K562 (cell line): ENCODE data around the gene SIDT2. TPM values are rescaled to one million over a fixed set of nuclear protein-coding genes. Genes with fewer than 3 reads are reported as not detected.

Source experiments
- ARID2 ChIP-seq: fragments of 450-650 bp; IDR thresholded peaks from 2 replicates; pipeline ENCODE4 v1.6.1; 2017; ENCODE audit warnings: antibody characterized with exemption, mild to moderate bottlenecking
- ATF7 ChIP-seq: fragments of 450-650 bp; IDR thresholded peaks from 2 replicates; pipeline ENCODE4 v1.7.1; 2014; ENCODE audit warnings: mild to moderate bottlenecking, moderate library complexity
- HCFC1 ChIP-seq: IDR thresholded peaks from 2 replicates; pipeline ENCODE4 v1.6.1; 2012; ENCODE audit warnings: low read depth, low read length, improper control_type of control experiment
- HIVEP1 ChIP-seq: fragments of 250-450 bp; sonication (Bioruptor Pico); IDR thresholded peaks from 2 replicates; pipeline ENCODE4 v1.4.0; 2020; ENCODE audit warnings: mild to moderate bottlenecking
- PTRF ChIP-seq: fragments of 450-650 bp; IDR thresholded peaks from 2 replicates; pipeline ENCODE4 v1.6.1; 2016; ENCODE audit warnings: mild to moderate bottlenecking, missing genetic modification characterization, missing compliant biosample characterization
- SNIP1 ChIP-seq: fragments of 450-650 bp; IDR thresholded peaks from 2 replicates; pipeline ENCODE4 v1.7.1; 2017; ENCODE audit warnings: low read depth, mild to moderate bottlenecking
- ZNF311 ChIP-seq: fragments of 250-450 bp; sonication (Bioruptor Pico); IDR thresholded peaks from 2 replicates; pipeline ENCODE4 v1.4.0; 2020; ENCODE audit warnings: mild to moderate bottlenecking, moderate library complexity
- ZNF707 ChIP-seq: fragments of 250-450 bp; sonication (Bioruptor Pico); conservative IDR thresholded peaks from 2 replicates; pipeline ENCODE4 v1.8.0; 2022; ENCODE audit warnings: inconsistent platforms, mild to moderate bottlenecking, moderate library complexity
- polyA plus RNA-seq, 8 experiments: library from polyadenylated mRNA; depleted of rRNA in 4 of 8; stranded (reverse) in 5 of 8; unstranded in 3 of 8; fragments of >200 nt; fragmentation: Nextera tagmentation in 2 of 8; fragmentation: Illumina TruSeq in 1 of 8; extraction: Ambion mirVana in 2 of 8; extraction: Trizol in 1 of 8; gene quantifications; 2 replicates each; pipeline versions ENCODE4 v1.2.1 to v1.2.3, GENCODE V29; 2011 to 2014; ENCODE audit warnings: inconsistent platforms in 1 of 8, missing spikeins in 1 of 8
- total RNA-seq, 7 experiments: library from RNA; depleted of rRNA in 6 of 7; stranded (reverse); fragments of >200 nt in 6 of 7; fragmentation: Illumina TruSeq in 2 of 7; extraction: Trizol in 2 of 7; gene quantifications; 2 replicates each; pipeline versions ENCODE4 v1.2.1 to v1.2.3, GENCODE V29; 2011 to 2021; ENCODE audit warnings: low replicate concordance in 1 of 7
- TF ChIP-seq, protein P1 (sequence below), 2 experiments: fragments of 450-650 bp; formaldehyde crosslinking in 1 of 2; IDR thresholded peaks; 2 replicates each; pipeline versions ENCODE4 v1.4.0 to v1.6.1; 2014 to 2020; ENCODE audit warnings: mild to moderate bottlenecking in 2 of 2, borderline replicate concordance in 1 of 2, low read depth in 1 of 2
- TF ChIP-seq, protein P2 (sequence below), 3 experiments: fragments of 200-800 bp in 1 of 3; fragments of 250-450 bp in 1 of 3; fragments of 450-650 bp in 1 of 3; sonication (Bioruptor Pico) in 1 of 3; sonication (Bioruptor generic) in 1 of 3; formaldehyde crosslinking in 1 of 3; IDR thresholded peaks; 2 replicates each; pipeline versions ENCODE4 v1.6.1 to v1.8.0; 2016 to 2022; ENCODE audit warnings: mild to moderate bottlenecking in 2 of 3, missing genetic modification characterization in 2 of 3, missing compliant biosample characterization in 1 of 3, moderate library complexity in 1 of 3

Gene SIDT2
- total and polyA plus RNA-seq, 9 of the 15 experiments (the other 6 are each of a cell fraction or from before 2014, with no cell fraction given), result 2.4 to 20.2 (median 6.5) TPM

DNA sequence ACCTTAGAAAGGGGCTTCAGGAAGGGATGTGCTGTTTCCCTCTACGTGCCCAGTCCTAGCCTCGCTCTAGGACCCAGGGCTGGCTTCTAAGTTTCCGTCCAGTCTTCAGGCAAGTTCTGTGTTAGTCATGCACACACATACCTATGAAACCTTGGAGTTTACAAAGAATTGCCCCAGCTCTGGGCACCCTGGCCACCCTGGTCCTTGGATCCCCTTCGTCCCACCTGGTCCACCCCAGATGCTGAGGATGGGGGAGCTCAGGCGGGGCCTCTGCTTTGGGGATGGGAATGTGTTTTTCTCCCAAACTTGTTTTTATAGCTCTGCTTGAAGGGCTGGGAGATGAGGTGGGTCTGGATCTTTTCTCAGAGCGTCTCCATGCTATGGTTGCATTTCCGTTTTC lies 18.5 kb downstream of the SIDT2 start (continued):
- TF ChIP-seq, protein P1, sequence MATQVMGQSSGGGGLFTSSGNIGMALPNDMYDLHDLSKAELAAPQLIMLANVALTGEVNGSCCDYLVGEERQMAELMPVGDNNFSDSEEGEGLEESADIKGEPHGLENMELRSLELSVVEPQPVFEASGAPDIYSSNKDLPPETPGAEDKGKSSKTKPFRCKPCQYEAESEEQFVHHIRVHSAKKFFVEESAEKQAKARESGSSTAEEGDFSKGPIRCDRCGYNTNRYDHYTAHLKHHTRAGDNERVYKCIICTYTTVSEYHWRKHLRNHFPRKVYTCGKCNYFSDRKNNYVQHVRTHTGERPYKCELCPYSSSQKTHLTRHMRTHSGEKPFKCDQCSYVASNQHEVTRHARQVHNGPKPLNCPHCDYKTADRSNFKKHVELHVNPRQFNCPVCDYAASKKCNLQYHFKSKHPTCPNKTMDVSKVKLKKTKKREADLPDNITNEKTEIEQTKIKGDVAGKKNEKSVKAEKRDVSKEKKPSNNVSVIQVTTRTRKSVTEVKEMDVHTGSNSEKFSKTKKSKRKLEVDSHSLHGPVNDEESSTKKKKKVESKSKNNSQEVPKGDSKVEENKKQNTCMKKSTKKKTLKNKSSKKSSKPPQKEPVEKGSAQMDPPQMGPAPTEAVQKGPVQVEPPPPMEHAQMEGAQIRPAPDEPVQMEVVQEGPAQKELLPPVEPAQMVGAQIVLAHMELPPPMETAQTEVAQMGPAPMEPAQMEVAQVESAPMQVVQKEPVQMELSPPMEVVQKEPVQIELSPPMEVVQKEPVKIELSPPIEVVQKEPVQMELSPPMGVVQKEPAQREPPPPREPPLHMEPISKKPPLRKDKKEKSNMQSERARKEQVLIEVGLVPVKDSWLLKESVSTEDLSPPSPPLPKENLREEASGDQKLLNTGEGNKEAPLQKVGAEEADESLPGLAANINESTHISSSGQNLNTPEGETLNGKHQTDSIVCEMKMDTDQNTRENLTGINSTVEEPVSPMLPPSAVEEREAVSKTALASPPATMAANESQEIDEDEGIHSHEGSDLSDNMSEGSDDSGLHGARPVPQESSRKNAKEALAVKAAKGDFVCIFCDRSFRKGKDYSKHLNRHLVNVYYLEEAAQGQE (IDR thresholded peaks at IDR 0.05; ENCODE audit: borderline replicate concordance), result no peak
- TF ChIP-seq, protein P1 (CRISPR knock-in tag; IDR thresholded peaks at IDR 0.05; ENCODE audit: low read depth), result no peak
- TF ChIP-seq ZNF707 (CRISPR knock-in tag), result no peak
- TF ChIP-seq ARID2, result no peak
- no peak for TF ChIP-seq ZNF311 (CRISPR knock-in tag)
- TF ChIP-seq, protein P2, sequence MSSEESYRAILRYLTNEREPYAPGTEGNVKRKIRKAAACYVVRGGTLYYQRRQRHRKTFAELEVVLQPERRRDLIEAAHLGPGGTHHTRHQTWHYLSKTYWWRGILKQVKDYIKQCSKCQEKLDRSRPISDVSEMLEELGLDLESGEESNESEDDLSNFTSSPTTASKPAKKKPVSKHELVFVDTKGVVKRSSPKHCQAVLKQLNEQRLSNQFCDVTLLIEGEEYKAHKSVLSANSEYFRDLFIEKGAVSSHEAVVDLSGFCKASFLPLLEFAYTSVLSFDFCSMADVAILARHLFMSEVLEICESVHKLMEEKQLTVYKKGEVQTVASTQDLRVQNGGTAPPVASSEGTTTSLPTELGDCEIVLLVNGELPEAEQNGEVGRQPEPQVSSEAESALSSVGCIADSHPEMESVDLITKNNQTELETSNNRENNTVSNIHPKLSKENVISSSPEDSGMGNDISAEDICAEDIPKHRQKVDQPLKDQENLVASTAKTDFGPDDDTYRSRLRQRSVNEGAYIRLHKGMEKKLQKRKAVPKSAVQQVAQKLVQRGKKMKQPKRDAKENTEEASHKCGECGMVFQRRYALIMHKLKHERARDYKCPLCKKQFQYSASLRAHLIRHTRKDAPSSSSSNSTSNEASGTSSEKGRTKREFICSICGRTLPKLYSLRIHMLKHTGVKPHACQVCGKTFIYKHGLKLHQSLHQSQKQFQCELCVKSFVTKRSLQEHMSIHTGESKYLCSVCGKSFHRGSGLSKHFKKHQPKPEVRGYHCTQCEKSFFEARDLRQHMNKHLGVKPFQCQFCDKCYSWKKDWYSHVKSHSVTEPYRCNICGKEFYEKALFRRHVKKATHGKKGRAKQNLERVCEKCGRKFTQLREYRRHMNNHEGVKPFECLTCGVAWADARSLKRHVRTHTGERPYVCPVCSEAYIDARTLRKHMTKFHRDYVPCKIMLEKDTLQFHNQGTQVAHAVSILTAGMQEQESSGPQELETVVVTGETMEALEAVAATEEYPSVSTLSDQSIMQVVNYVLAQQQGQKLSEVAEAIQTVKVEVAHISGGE (CRISPR knock-in tag; IDR thresholded peaks at IDR 0.05), result no peak
- TF ChIP-seq PTRF (tag), result no peak
- no peak for TF ChIP-seq HIVEP1
- TF ChIP-seq SNIP1, result no peak
- TF ChIP-seq ATF7, result no peak
- no peak for TF ChIP-seq HCFC1
- TF ChIP-seq, all 486 proteins: peak for 0
